Measurements from ENCODE around the gene FLT3.

DNA sequence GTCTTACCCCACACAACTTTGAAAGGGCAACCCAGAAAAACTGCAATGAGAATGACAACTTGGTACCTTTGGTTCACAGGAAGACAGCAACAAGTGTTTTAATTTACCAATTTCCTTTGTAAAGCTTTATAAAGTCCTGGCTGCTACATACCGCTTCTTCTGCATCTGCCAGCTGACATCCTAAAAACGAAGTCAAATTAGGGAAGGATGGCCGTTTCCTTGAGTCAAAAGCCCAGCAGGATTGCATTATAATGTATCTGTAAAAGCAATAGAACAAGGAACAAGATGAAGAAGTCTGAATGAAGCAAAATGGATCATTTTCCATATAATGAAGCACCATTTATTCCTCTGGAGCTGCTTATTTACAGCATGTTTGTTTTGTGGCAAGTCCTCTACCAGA lies 86.1 kb downstream of the FLT3 start:
- no peak for TF ChIP-seq CTCF (IDR thresholded peaks at IDR 0.05)
- no peak for TF ChIP-seq EZH2 (IDR thresholded peaks at IDR 0.05; ENCODE audit: borderline replicate concordance, insufficient read depth, low read depth, low read length, poor library complexity, severe bottlenecking)
